OCI-LY3 (cell line): Measurements from ENCODE around the gene SLC17A9.

Experiments
- H2AFZ ChIP-seq: fragments of 200-600, 300-600 bp; shearing (Covaris generic); 2 replicates; pipeline ENCODE4 v1.6.0; 2014; ENCODE audit warnings: antibody characterized with exemption, low read depth, low read length
- H3K27ac ChIP-seq: fragments of 200-600, 300-600 bp; sonication (generic); 2 replicates; pipeline ENCODE4 v1.5.1; 2014; ENCODE audit warnings: mild to moderate bottlenecking, low read length, moderate library complexity, mixed read lengths
- H3K27me3 ChIP-seq: fragments of 200-600, 300-600 bp; sonication (generic); 2 replicates; pipeline ENCODE4 v1.6.1; 2014; ENCODE audit warnings: low read depth, low read length, mixed read lengths
- H3K36me3 ChIP-seq: fragments of 200-600, 300-600 bp; sonication (generic); replicated peaks from 2 replicates; pipeline ENCODE3; 2014; ENCODE audit warnings: low read depth, low read length, mixed read lengths
- H3K4me1 ChIP-seq: fragments of 300-600, 200-600 bp; sonication (generic); 2 replicates; pipeline ENCODE4 v1.6.1; 2014; ENCODE audit warnings: low read length, mixed read lengths
- H3K4me2 ChIP-seq: fragments of 200-600, 300-600 bp; sonication (generic); 2 replicates; pipeline ENCODE4 v1.6.1; 2014; ENCODE audit warnings: low read length, mixed read lengths
- H3K4me3 ChIP-seq: fragments of 300-600, 200-600 bp; sonication (generic); 2 replicates; pipeline ENCODE4 v1.5.1; 2014; ENCODE audit warnings: antibody characterized with exemption, mild to moderate bottlenecking, low read length, moderate library complexity
- H3K79me2 ChIP-seq: fragments of 300-600, 200-600 bp; shearing (Covaris generic); 2 replicates; pipeline ENCODE4 v1.6.1; 2014; ENCODE audit warnings: mild to moderate bottlenecking, low read length, mixed read lengths
- H3K9ac ChIP-seq: fragments of 300-600, 200-600 bp; shearing (Covaris generic); 2 replicates; pipeline ENCODE4 v1.6.0; 2014; ENCODE audit warnings: mild to moderate bottlenecking, low read length, moderate library complexity
- H3K9me3 ChIP-seq: fragments of 200-600, 300-600 bp; shearing (Covaris generic); 2 replicates; pipeline ENCODE4 v1.6.1; 2014; ENCODE audit warnings: low read length, mixed read lengths; ENCODE audit not compliant: insufficient read depth
- H4K20me1 ChIP-seq: fragments of 200-600, 300-600 bp; sonication (generic); 2 replicates; pipeline ENCODE4 v1.6.1; 2016; ENCODE audit warnings: low read length, mixed read lengths; ENCODE audit not compliant: insufficient read depth
- EZH2phosphoT487 ChIP-seq: fragments of 200-600 bp; shearing (Covaris generic); IDR thresholded peaks from 2 replicates; pipeline ENCODE4 v1.6.1; 2018; ENCODE audit warnings: antibody characterized with exemption, mixed run types, low read depth
- TF ChIP-seq, protein P1 (sequence below): fragments of 200-600, 300-600 bp; sonication (generic); IDR thresholded peaks from 2 replicates; pipeline ENCODE4 v1.5.1; 2014; ENCODE audit warnings: antibody characterized with exemption, low read length, low read depth

The SLC17A9 gene

DNA sequence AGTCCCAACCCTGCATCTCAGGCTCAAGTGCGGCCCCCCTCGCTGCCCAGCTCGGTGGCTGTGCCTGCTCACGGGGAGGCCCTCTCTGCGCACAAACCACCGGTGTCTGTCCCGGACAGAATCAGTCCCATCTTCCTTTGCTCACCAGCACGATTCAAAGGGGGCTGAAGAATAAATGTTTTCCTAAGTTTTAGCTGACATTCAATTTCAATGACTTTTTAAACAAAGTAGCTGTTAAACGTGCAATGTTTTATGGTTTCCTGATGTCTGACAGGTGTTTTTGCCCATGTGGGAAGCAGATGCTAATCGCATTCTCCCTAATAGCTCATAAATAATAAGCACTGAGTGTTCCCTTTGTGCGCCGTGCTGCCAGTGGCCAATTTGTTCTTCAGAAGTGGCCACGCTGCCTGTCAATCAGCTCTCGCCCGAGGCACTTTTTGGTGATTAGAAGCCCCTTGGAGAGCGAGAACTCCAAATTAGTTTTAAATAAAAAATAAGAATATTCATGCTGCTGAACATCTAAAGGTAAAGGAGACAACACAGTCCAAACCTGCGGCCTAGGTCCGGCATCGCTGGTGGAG lies 28.0 kb downstream of the SLC17A9 start:
- Histone ChIP-seq H3K9ac (no peak overlapping the region), H3K4me3 (no peak overlapping the region), H3K4me2 (no peak overlapping the region), H2AFZ (no peak overlapping the region), H4K20me1 (no peaks in the 10 kb centered on the region), H3K27me3 (peaks cover 26% of the 10 kb centered on the region), H3K9me3 (no peaks in the 10 kb centered on the region), H3K27ac (no peak overlapping the region), H3K4me1 (peaks cover 32% of the 10 kb centered on the region), H3K79me2 (no peaks in the 10 kb centered on the region), H3K36me3 (no peaks in the 10 kb centered on the region)
- TF ChIP-seq EZH2phosphoT487, result no peak
- TF ChIP-seq, protein P1, sequence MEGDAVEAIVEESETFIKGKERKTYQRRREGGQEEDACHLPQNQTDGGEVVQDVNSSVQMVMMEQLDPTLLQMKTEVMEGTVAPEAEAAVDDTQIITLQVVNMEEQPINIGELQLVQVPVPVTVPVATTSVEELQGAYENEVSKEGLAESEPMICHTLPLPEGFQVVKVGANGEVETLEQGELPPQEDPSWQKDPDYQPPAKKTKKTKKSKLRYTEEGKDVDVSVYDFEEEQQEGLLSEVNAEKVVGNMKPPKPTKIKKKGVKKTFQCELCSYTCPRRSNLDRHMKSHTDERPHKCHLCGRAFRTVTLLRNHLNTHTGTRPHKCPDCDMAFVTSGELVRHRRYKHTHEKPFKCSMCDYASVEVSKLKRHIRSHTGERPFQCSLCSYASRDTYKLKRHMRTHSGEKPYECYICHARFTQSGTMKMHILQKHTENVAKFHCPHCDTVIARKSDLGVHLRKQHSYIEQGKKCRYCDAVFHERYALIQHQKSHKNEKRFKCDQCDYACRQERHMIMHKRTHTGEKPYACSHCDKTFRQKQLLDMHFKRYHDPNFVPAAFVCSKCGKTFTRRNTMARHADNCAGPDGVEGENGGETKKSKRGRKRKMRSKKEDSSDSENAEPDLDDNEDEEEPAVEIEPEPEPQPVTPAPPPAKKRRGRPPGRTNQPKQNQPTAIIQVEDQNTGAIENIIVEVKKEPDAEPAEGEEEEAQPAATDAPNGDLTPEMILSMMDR, result no peak

DNA sequence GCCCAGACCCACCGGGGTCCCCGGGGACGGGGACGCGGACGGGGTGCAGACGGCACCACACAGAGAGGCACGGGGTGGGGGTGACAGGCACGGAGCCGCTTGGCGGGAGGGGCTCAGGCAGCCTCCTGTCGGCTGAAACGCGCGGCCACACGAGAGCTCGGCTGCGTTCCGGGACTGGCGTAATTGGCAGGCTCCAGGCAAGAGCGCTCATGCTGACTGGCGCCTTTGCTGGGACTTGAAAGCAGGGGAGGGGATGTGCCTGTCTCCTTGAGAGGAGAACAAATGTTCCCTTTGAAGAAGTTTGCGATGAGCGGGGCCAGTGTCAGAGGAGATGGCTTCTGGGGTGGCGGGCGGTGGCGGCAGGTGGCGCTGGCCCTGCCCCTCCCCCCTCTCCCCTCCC lies 28.5 kb downstream of the SLC17A9 start:
- Histone ChIP-seq H3K4me3 (no peak overlapping the region), H3K9ac (no peak overlapping the region), H3K4me2 (no peak overlapping the region), H2AFZ (no peak overlapping the region), H3K27ac (no peak overlapping the region), H4K20me1 (no peaks in the 10 kb centered on the region), H3K27me3 (peaks cover 28% of the 10 kb centered on the region), H3K4me1 (peaks cover 32% of the 10 kb centered on the region), H3K79me2 (no peaks in the 10 kb centered on the region), H3K36me3 (no peaks in the 10 kb centered on the region), H3K9me3 (no peaks in the 10 kb centered on the region)
- TF ChIP-seq, protein P1, result no peak
- TF ChIP-seq EZH2phosphoT487, result no peak

DNA sequence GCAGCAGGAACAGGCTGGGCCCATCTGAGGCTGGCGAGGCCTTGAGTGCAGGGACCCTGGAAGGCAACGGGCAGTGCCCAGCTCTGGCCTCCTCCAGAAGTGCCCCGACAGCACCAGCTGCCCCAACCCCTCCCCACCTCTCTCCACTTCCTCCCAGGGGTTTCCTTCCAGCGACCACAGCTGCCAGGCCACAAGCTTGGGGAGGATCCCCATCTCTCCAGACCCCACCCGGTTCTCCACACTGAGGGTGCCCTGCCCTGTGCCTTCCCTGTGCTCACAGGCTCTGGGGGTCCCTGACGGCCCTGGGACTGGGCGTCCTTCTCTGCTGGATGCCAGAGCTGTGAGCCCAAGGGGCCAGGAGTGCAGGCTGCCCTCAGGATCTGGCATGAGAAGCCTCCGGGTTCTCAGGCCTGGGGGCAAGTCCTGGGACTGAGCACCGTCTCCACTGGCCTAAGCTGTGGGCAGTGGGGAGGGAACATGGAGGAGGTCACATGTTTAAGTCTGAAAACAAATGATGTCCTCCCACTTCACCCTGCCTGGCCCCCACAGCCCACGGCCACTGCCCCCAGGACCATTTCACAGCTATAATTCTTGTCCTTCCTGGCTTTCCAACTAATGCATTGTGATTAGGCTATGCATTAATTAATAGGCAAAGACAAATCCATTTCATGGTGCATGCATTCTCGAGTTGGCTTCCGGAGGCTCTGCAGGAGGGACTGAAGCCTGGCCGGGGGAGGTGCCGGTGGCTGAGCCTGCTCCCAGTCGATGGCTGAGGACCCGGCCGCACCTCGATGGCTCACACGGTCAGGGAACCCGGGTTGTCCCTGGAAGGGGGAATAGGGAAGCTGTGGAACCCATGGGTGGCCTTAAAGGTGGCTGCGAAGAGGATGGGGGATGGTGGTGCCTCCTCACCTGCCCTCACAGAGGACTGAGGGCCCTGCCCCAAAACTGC lies 29.9 kb downstream of the SLC17A9 start:
- Histone ChIP-seq H3K4me3 (no peak overlapping the region), H2AFZ (no peak overlapping the region), H3K4me1 (peaks cover 23% of the 10 kb centered on the region), H3K9me3 (no peaks in the 10 kb centered on the region), H3K36me3 (no peaks in the 10 kb centered on the region), H3K9ac (no peak overlapping the region), H3K27ac (no peak overlapping the region), H3K4me2 (no peak overlapping the region), H3K27me3 (peaks cover 28% of the 10 kb centered on the region), H4K20me1 (no peaks in the 10 kb centered on the region), H3K79me2 (no peaks in the 10 kb centered on the region)
- TF ChIP-seq EZH2phosphoT487, result no peak
- TF ChIP-seq, protein P1, result no peak

DNA sequence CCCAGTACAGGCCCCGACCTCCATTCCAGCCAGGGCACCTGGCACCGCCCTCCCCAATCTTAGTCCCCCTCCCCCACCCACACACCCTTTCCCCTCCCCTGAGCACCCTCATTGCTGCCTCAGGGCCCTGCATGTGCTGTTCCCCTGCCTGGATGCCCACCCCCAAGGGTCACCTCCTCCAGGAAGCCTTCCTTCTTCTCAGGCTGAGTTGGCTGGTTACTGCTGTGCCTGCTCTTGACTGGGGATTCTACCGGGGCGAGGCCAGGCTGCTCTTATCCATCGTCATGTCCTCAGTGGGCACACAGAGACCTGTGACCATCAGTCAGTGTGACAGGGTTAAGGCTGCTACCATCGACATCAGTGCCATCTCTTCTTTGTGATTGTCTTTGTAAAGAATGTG lies 30.7 kb downstream of the SLC17A9 start:
- H3K27me3 ChIP-seq, result peaks cover 28% of the 10 kb centered on the region
- no peak overlapping the region for H3K4me3 ChIP-seq
- H3K9ac ChIP-seq, result no peak overlapping the region
- H3K4me1 ChIP-seq, result peaks cover 17% of the 10 kb centered on the region
- TF ChIP-seq EZH2phosphoT487, result no peak
- TF ChIP-seq, protein P1, result no peak
- no peaks in the 10 kb centered on the region for H3K9me3 ChIP-seq
- no peak overlapping the region for H3K4me2 ChIP-seq
- no peaks in the 10 kb centered on the region for H3K36me3 ChIP-seq
- H4K20me1 ChIP-seq, result no peaks in the 10 kb centered on the region
- H3K79me2 ChIP-seq, result no peaks in the 10 kb centered on the region
- no peak overlapping the region for H2AFZ ChIP-seq
- no peak overlapping the region for H3K27ac ChIP-seq
